Measurements from ENCODE around the gene GPR39. TPM values are rescaled to one million over a fixed set of nuclear protein-coding genes. Genes with fewer than 3 reads are reported as not detected.

The GPR39 gene
- total RNA-seq, result not detected

DNA sequence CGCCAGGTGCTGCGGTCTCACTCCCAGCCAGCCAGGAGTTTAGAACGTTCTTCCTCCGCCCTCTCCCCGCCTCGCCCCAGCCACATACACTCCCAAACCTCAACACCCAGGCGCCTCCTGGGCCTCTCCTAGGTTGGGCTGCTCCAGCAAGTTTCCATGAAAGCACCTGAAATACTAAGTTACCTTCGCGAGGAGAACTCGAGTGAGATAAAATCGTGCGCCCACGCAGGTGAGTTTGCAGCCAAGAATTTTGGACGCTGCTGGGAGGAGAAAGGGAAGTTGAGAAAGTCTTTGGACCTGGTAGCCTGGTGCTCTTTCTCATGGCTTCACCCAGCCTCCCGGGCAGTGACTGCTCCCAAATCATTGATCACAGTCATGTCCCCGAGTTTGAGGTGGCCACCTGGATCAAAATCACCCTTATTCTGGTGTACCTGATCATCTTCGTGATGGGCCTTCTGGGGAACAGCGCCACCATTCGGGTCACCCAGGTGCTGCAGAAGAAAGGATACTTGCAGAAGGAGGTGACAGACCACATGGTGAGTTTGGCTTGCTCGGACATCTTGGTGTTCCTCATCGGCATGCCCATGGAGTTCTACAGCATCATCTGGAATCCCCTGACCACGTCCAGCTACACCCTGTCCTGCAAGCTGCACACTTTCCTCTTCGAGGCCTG is at the start of gene GPR39:
TSS of gene GPR39 (plus strand) at position 83 of the 673 bp plus-strand sequence.
- Mint-ChIP-seq H3K4me1 (ENCODE audit: low read depth) (no peaks in the 10 kb centered on the region), H3K4me3 (no peak within 1 kb of the TSS), H3K27ac (no peak within 1 kb of the TSS), H3K9me3 (no peaks in the 10 kb centered on the region), H3K27me3 (peaks cover 9% of the 10 kb centered on the region), H3K36me3 (no peaks in the 10 kb centered on the region)
- no peak for DNase-seq
- ChIA-PET POLR2A (no interaction called here), CTCF (no interaction called here)
- intact Hi-C loops (cut with micrococcal nuclease), result no loop called here

DNA sequence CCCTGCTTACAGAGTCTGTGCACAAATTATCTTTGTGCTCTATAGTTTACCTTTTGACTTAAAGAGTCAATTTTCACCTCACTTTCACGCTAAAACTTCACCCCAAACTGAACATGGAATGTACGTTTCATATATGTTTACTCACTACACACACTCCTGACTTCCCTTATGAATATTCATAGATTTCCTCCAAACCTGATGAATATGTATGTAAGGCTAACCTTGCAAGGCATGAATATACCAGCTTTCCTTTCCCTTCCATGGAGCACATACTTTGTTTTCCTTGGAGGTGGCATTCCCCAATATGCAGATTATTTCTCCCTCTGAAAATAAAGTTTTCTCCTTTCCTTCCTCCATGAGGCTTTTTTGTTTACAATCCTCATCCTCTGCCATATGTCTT is 48.4 kb upstream of the GPR39 start:
- H3K27me3 Mint-ChIP-seq, result no peaks in the 10 kb centered on the region
- no peaks in the 10 kb centered on the region for H3K36me3 Mint-ChIP-seq
- POLR2A ChIA-PET, result no interaction called here
- CTCF ChIA-PET, result no interaction called here
- H3K9me3 Mint-ChIP-seq, result peaks cover 13% of the 10 kb centered on the region
- intact Hi-C loops (cut with micrococcal nuclease), result no loop called here
- no peak overlapping the region for H3K27ac Mint-ChIP-seq
- no peaks in the 10 kb centered on the region for H3K4me1 Mint-ChIP-seq (ENCODE audit: low read depth)
- DNase-seq, result no peak
- H3K4me3 Mint-ChIP-seq, result no peak overlapping the region

DNA sequence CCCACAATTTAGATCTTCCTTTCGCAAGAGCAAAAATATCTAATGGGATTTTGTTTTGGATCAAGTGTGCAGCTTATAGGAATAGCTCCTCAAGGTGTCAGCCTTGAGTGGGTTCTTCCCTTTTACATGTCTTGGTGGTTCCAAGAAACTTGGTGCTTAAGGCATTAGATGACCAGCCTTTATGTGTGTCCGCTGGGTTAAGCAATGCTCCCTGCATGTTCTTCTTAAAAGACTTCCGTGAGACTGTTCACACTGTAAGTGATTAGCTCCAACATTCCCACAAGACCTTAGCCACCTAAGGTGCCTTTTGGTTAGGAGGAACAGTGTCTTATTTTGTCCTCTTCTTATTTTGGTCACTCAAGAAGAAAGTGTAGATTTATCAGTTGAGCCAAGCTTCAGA is 44.3 kb upstream of the GPR39 start:
- Mint-ChIP-seq H3K36me3 (no peaks in the 10 kb centered on the region), H3K27ac (no peak overlapping the region), H3K4me1 (ENCODE audit: low read depth) (no peaks in the 10 kb centered on the region), H3K4me3 (no peak overlapping the region), H3K9me3 (no peaks in the 10 kb centered on the region), H3K27me3 (no peaks in the 10 kb centered on the region)
- ChIA-PET CTCF (no interaction called here), POLR2A (no interaction called here)
- DNase-seq, result no peak
- intact Hi-C loops (cut with micrococcal nuclease), result no loop called here

DNA sequence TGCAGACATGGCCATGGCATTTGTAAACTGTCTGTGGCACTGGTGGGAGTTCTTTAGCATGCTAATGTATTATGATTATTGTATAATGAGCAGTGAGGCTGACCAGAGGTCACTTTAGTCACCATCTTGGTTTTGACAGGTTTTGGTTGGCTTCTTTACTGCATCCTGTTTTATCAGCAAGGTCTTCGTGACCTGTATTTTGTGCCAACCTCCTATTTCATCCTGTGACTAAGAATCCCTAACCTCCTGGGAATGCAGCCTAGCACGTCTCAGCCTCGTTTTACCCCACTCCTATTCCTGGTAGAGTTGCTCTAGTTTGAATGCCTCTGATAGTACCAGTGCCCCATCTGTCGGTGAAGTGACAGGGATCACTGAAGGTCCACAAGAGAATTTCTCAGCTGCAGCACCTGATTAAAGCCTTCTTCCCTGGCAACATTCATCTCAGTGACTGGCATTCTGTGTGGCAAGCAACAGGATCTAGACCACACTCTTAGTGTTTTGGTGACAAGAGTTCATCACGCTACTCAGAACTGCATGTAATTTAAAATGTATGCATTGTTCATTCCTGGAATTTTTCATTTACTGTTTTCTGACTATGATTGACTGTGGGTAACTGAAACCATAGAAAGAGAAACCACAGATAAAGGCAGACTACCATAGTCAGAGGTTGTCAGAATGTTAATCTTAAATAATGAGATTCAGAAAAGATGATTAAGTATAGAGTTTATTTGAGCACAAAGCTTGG is 43.0 kb upstream of the GPR39 start:
- H3K4me3 Mint-ChIP-seq, result no peak overlapping the region
- no peaks in the 10 kb centered on the region for H3K9me3 Mint-ChIP-seq
- no peaks in the 10 kb centered on the region for H3K27me3 Mint-ChIP-seq
- ChIA-PET POLR2A (no interaction called here), CTCF (no interaction called here)
- no peak for DNase-seq
- no peaks in the 10 kb centered on the region for H3K4me1 Mint-ChIP-seq (ENCODE audit: low read depth)
- intact Hi-C loops (cut with micrococcal nuclease), result no loop called here
- no peaks in the 10 kb centered on the region for H3K36me3 Mint-ChIP-seq
- no peak overlapping the region for H3K27ac Mint-ChIP-seq

DNA sequence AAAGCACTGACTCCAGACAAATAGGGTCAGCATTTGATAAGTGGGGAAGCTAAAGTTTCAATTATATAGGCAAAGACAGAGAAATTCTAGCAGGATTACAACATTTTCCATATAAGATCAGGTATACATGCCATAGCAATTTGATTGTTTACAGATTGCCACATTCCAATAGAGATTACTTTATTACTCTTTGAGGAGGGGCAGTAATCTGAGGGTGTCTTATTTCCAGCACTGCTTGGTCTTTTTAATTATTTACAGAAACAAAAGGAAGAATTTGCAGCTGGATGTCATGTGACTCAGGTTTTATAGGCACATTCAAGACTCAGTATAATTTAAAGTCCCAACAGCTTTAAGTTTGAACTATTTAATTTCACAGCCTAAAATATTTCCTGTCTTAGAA is 42.5 kb upstream of the GPR39 start:
- H3K4me3 Mint-ChIP-seq, result no peak overlapping the region

DNA sequence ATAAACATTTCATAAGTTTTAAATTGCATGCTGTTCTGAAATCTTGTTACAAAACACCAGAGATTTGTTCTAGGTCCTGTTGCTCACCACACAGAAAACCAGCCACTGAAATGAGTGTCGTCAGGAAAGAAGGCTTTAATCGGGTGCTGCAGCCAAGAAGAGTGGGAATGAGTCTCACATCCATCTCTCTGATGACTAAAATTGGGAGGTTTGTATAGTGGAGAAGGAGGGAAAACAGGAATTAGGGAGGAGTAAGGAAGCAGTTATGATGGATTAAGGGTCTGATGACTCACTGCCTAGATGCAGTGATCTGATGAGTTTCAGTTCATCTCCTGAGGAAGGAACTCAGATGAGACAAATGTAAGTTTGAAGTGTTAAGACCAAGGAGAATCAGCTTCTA is 42.1 kb upstream of the GPR39 start:
- Mint-ChIP-seq H3K27ac (no peak overlapping the region), H3K9me3 (peaks cover 3% of the 10 kb centered on the region), H3K4me3 (no peak overlapping the region), H3K4me1 (ENCODE audit: low read depth) (no peaks in the 10 kb centered on the region), H3K36me3 (no peaks in the 10 kb centered on the region), H3K27me3 (no peaks in the 10 kb centered on the region)
- intact Hi-C loops (cut with micrococcal nuclease), result no loop called here
- ChIA-PET CTCF (no interaction called here), POLR2A (no interaction called here)
- no peak for DNase-seq

More for the DNA sequence above, 42.5 kb upstream of the GPR39 start:
- intact Hi-C loops (cut with micrococcal nuclease), result no loop called here
- Mint-ChIP-seq H3K9me3 (no peaks in the 10 kb centered on the region), H3K27ac (no peak overlapping the region), H3K36me3 (no peaks in the 10 kb centered on the region), H3K4me1 (ENCODE audit: low read depth) (no peaks in the 10 kb centered on the region), H3K27me3 (no peaks in the 10 kb centered on the region)
- ChIA-PET CTCF (no interaction called here), POLR2A (no interaction called here)
- no peak for DNase-seq

DNA sequence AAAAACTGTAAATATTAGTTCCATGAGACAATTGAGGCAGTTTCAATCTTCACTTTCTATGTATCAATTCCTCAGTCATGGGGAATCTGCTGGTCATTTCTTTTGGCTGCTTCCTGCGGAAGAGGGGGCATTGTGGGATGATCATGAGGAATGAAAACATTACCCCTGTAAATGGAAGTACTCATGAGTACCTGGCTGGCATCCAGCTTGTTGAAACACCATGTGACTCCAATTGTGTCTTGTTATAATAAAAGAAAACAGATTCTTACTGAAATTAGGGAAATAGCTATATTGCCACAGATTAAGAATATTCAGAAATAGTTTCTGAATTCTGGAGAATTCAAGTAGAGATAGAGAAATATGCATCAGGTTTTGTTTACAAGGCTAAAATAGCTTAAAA is 41.6 kb upstream of the GPR39 start:
- intact Hi-C loops (cut with micrococcal nuclease), result no loop called here
- Mint-ChIP-seq H3K36me3 (no peaks in the 10 kb centered on the region), H3K9me3 (peaks cover 7% of the 10 kb centered on the region), H3K4me1 (ENCODE audit: low read depth) (no peaks in the 10 kb centered on the region), H3K27ac (no peak overlapping the region), H3K4me3 (no peak overlapping the region), H3K27me3 (no peaks in the 10 kb centered on the region)
- CTCF ChIA-PET, result no interaction called here
- POLR2A ChIA-PET, result no interaction called here
- DNase-seq, result no peak

DNA sequence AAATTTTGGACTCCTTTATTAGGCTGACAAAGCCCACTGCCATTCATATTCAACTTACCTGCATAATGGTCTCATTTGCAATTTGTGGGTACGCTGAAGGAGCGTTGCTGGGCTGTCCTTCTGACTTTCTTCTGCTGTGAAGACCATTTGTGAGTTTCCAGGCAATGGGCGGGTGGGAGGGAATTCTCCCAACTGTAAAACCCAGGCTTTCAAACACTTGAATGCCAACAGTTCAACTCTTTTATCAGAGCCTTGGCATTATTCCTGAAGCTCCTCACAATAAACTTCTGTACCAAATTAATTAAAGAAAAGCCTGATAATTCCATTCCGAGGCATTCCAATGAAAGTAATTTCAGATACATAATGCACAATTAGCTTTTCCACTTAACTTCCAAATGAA is 35.2 kb upstream of the GPR39 start:
- Mint-ChIP-seq H3K36me3 (no peaks in the 10 kb centered on the region), H3K4me3 (no peak overlapping the region), H3K27me3 (no peaks in the 10 kb centered on the region), H3K4me1 (ENCODE audit: low read depth) (no peaks in the 10 kb centered on the region), H3K9me3 (peaks cover 16% of the 10 kb centered on the region), H3K27ac (no peak overlapping the region)
- DNase-seq, result no peak
- intact Hi-C loops (cut with micrococcal nuclease), result no loop called here
- ChIA-PET POLR2A (no interaction called here), CTCF (no interaction called here)

DNA sequence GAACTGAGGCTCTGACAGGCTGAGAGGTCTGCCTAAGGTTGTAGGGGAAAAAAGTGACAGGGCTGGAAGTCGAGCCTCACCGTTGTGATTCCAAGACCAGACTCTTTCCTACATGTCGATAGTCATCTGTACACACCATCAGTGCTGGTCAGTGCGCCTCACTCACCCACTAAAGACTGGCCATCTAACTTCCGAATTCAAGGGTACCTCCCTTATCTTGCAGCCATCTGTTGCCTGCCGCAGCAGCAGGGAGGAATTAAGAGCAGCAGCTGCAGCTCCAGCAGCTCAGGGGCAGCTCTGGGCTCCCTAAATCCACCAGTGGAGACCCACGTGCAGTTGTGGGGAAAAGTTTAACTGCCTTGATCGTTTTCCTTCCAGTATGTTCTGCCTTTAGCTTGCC is 32.6 kb upstream of the GPR39 start:
- H3K36me3 Mint-ChIP-seq, result no peaks in the 10 kb centered on the region
- H3K9me3 Mint-ChIP-seq, result peaks cover 16% of the 10 kb centered on the region
- POLR2A ChIA-PET, result no interaction called here
- no peak overlapping the region for H3K27ac Mint-ChIP-seq
- no peaks in the 10 kb centered on the region for H3K27me3 Mint-ChIP-seq
- DNase-seq, result no peak
- intact Hi-C loops (cut with micrococcal nuclease), result no loop called here
- CTCF ChIA-PET, result no interaction called here
- H3K4me1 Mint-ChIP-seq (ENCODE audit: low read depth), result no peaks in the 10 kb centered on the region
- H3K4me3 Mint-ChIP-seq, result no peak overlapping the region

DNA sequence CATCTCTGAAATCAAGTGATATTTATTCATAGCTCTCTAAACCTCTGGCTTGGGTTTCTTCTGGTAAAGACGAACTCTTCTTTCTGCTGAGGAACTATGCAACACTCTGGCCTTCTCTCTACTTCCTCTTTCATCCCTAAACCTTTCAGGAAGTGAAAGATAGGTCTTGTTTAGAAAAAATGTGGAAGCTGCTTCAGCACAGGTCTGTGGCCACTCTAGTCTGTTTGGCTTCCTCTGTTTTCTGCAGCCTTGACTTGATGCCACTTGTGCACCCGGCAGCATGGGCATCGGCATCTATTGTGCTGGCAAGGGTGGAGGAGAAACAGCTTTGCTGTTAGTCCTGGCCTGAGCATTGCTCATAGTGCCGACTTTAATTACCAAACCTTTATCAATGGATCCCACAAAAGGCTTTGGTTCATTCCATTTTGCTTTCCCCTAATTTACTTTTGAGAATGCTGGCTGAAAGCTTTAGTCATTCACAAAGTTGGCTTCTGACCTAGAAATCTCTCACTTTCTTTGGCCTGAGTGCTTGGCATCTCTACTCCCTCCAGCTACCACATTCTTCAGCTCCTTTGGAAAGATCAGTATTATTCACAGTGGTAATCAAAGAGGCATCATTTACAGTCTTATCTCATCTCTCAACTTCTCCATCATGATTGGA is 32.0 kb upstream of the GPR39 start:
- ChIA-PET POLR2A (no interaction called here), CTCF (no interaction called here)
- intact Hi-C loops (cut with micrococcal nuclease), result no loop called here
- Mint-ChIP-seq H3K36me3 (no peaks in the 10 kb centered on the region), H3K9me3 (peaks cover 12% of the 10 kb centered on the region), H3K27me3 (no peaks in the 10 kb centered on the region), H3K4me1 (ENCODE audit: low read depth) (no peaks in the 10 kb centered on the region), H3K27ac (no peak overlapping the region), H3K4me3 (no peak overlapping the region)
- DNase-seq, result no peak

DNA sequence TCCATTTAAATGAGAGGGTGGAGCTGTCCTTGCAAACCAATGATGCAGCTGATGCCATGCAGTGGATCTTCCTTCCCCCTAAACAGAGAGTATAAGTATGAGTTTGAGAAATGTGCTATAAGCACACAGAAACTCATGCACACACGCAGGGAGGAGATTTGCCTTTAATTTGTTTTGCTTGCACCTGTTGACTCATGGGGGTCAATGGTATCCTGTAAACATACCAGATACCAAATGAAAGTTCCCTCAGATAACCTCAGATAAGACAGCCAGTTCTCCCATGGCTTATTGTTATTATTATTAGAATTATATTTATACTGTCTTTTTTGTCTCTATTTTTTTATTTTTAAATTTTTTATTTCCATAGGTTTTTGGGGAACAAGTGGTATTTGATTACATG is 29.5 kb upstream of the GPR39 start:
- ChIA-PET CTCF (no interaction called here), POLR2A (no interaction called here)
- DNase-seq, result no peak
- Mint-ChIP-seq H3K27me3 (no peaks in the 10 kb centered on the region), H3K27ac (no peak overlapping the region), H3K9me3 (no peaks in the 10 kb centered on the region), H3K4me3 (no peak overlapping the region), H3K4me1 (ENCODE audit: low read depth) (no peaks in the 10 kb centered on the region), H3K36me3 (no peaks in the 10 kb centered on the region)
- intact Hi-C loops (cut with micrococcal nuclease), result no loop called here

DNA sequence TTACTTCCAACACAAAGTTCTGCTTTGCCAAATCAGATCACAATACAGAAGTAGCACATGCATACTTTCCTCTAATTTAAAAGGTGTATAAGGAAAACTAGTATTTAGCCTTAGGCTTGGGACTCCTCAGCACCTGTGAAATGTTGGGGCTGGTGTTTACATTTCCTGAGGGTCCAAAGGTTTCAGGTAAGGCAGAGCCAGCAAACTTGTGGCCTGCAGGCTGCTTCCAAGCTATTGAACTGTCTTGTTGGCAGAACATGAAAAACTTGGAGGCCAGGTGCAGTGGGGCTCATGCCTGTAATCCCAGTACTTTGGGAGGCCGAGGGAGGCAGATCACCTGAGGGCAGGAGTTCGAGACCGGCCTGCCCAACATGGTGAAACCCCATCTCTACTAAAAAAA is 26.5 kb upstream of the GPR39 start:
- H3K4me3 Mint-ChIP-seq, result no peak overlapping the region

DNA sequence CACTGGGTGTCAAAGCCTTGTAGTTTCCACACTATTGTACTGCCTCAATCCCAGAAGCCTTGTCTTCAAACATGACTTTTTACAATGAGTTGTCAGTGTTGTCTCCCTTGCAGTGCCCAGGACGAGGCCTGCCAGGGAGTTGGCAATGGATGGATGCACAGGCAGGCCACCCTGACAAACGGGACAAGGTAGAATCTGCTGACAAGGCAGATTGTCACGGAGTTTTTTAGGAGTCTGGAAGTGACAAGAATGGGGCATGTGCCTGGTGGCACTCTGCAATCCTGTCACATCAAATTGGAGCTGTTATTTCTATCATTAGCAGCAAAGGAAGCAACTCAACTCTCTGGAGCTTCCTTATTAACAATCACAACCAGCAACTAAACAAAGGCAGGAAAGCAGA is 25.2 kb upstream of the GPR39 start:
- ChIA-PET CTCF (no interaction called here), POLR2A (no interaction called here)
- no peak overlapping the region for H3K4me3 Mint-ChIP-seq

More for the DNA sequence above, 26.5 kb upstream of the GPR39 start:
- no peak for DNase-seq
- Mint-ChIP-seq H3K9me3 (no peaks in the 10 kb centered on the region), H3K27me3 (no peaks in the 10 kb centered on the region), H3K27ac (no peak overlapping the region), H3K4me1 (ENCODE audit: low read depth) (no peaks in the 10 kb centered on the region), H3K36me3 (no peaks in the 10 kb centered on the region)
- ChIA-PET CTCF (no interaction called here), POLR2A (no interaction called here)
- intact Hi-C loops (cut with micrococcal nuclease), result no loop called here

More for the DNA sequence above, 25.2 kb upstream of the GPR39 start:
- H3K27me3 Mint-ChIP-seq, result no peaks in the 10 kb centered on the region
- no peaks in the 10 kb centered on the region for H3K4me1 Mint-ChIP-seq (ENCODE audit: low read depth)
- no peaks in the 10 kb centered on the region for H3K9me3 Mint-ChIP-seq
- no peaks in the 10 kb centered on the region for H3K36me3 Mint-ChIP-seq
- no peak for DNase-seq
- intact Hi-C loops (cut with micrococcal nuclease), result no loop called here
- H3K27ac Mint-ChIP-seq, result no peak overlapping the region

All from activated CD4-positive, alpha-beta memory T cell treated with anti-CD3 and anti-CD28 coated beads for 36 hours (primary cell).